ENCODE measurements around the gene PSORS1C2.
A peak's percentile ranks its signal among the peaks of the same experiment; 100 is the strongest.

PSORS1C2 gene

DNA sequence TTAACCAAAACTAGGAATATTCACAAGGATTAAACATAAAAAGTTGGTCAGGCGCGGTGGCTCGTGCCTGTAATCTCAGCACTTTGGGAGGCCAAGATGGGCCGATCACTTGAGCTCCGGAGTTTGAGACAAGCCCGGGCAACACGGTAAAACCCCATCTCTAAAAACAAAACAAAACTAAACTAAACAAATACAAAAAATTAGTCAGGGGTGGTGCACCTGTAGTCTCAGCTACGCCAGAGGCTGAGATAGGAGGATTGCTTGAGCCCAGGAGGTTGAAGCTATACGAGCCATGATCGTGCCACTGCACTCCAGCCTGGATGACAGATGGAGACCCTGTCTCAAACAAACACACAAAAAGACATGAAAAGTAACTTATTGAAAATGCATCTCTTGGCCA, 3.2 kb downstream of the PSORS1C2 start:
- no peak for DNase-seq

DNA sequence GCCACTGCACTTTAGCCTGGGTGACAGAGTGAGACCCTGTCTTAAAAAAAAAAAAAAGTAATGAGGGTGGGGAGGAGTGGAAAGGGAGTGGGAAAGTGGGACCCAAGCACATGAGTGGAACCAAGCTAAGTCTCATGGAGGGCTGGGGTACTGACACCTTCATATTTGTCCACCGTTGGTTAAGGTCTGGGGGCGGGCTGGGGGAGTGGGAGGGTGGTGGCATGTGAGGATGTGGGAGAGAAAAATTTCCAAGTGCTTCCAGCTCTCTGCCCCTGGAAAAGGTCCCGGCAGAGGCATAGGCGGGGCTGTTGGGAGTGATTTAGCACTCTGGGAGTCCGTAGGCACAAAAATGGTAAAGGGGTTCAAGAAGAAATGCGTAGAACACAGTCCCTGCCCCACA, 6.1 kb downstream of the PSORS1C2 start:
- DNase-seq, result no peak

DNA sequence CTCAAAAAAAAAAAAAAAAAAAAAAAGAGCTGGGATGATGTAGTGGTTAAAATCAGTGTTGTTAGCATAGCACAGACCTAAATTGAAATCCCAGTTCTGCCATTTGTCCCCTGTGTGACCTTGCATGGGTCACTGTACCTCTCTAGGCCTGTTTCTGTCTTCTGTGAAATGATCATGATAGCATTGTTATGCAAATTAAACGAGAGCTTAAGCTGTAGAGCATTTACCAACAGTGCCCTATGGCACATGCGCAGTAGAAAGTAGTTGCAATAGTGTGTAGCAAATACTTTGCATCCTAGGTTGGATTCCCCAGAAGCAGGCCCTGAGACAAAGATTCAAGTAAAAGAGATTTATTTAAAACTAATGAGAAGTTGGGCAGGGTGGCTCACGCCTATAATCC, 7.3 kb downstream of the PSORS1C2 start:
- no peak for DNase-seq

DNA sequence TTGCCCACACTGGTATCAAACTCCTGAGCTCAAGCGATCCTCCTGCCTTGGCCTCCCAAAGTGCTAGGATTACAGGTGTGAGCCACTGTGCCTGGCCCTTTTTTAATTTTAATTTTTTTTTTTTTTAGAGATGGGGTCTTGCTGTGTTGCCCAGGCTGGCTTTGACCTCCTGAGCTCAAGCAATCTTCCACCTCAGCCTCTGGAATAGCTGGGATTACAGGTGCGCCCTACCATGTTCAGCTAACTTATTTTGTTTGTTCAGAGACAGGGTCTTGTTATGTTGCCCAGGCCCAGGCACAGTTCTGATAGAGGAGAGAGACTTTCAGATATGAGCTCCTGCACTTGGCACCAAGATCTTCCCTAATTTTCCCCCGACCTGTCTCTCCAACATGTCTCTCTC, 8.1 kb downstream of the PSORS1C2 start:
- no peak for DNase-seq

DNA sequence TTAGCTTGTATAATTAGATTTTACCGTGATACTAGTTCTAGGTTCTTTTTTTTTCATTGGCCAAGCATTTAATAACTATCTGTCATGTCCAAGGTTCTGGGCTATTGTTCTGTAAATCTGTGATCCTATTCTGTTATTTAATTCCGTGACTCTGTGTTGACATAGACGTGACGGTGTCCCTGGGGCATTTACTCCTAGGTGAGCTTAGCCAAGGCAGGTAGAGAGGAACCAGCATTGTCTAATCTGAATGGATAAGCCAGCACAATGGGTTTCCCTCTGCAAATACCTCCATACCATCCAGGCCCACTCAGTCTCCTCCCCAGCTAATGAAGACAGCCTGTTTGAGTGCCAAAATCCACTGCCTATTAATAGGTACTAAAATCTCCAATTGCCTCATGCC, 9.7 kb downstream of the PSORS1C2 start:
- no peak for DNase-seq

DNA sequence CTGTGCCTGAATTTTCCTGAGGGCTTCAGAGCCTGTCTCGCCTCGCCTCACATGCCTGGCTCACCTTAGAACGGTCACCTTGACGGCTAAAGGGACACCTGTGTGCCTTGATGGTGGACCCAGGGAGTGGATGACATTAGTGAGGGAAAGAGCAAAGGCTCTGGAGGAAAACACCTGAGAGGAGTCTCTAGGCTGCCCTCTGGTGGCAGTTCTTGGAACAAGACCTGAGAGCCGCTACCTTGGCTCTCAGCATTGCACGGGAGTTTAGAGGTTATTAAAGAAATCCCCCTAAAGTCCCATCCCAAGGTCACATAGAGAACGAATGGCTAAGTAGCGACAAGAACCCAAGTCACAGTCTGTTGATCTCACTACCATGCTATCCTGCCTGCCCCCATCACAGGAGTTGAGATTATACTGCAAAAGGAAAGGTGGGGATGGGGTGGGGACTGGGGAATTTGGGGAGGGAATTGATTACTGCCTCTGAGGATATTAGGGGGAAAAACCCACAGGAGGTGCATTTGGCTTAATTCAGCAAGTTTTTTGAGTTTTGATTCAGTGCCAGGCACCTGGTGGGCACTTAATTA, 10.7 kb downstream of the PSORS1C2 start:
- peak; percentile 31 to 35 for DNase-seq

DNA sequence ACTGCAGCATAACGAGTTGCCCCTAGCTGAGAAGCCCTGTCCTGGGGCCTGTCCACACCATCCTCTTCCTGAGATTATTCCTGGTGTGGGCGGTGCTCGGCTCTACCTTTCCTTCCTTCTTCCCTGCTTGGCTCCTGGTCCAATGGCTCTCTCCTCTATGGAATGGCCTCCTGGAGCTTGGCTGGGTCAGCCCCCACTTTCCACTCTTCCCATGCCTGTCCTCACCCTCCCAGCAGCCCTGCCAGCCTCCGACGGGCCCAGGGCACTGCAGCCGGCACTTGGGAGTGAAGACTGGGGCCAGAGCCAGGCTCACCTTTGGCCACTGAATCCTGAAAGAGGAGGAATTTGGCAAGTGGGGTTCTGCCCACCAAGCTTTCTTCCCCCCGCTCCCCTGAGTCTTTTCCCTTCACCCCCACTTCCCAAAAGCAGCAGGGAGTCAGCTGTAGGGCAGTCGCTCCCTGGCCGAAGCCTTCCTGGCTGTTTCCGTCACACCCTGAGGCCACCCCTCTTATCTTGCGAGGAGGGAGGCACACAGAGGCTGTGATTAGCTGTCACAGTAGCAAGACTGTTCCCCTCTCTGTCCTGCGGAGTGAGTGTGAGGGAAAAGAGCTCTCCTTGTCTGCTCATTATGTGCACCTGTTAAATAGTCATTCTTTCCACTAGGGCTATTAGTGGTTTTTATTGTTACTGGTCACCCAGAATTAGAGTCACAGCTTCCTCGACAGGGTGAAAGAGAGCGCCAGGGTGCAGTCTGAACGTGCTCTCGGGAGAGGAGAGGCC, 12.3 kb downstream of the PSORS1C2 start:
- no peak for DNase-seq

DNA sequence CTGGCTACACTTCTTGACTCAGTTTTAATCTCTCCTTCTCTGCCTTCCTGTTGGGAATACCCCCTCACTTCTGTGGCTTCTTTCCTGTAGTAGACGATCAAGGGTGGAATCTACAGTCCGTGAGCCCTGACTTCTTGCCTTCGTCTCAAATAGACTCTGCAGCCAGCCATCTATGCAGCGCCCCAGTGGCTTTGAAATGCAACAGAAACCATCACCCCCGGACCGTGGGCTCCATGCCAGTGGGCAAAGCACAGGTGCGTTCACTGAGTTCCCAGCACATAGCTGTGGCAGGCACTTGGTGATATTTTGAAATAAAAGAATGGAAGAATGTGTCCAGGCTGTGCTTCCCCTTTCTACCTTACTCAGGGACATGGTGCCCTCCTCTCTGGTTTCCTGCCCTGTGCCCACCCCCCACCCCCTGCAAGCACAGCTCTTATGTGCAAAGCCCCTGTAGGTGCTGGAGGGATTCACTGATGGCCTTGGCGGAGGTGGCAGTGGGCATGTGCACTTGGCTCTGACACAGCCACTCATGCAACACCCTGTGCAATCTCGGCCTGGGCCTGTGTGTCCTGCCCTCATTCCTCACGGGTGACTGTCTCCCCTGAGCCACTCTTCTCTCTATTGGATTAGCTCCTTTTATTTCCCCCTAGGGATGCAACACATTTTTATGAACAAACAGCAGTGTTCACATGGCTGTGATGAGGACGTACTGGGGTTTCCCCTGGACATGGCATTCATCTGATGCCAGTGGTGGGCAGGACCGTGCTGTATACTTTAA, 13.1 kb downstream of the PSORS1C2 start:
- no peak for DNase-seq

DNA sequence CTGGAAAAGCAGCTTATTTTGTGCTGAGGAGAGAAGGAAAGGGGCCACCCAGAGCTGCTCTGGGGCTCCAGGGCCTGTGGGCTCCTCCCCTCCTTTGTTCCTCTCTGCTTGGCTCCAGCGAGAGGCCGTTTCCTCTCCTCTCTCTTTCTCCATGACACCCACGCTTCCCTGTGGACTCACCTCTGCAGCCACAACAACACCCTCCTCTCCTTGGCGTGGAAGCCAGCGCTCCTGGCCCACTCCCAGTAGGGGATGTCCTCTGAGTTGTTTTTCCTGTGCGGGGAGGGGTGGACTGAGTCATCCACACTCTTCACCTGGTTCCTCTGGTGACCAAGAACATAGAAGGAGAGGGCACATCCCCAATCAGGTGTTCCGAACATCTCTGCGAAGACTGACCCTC, 13.7 kb downstream of the PSORS1C2 start:
- no peak for DNase-seq

DNA sequence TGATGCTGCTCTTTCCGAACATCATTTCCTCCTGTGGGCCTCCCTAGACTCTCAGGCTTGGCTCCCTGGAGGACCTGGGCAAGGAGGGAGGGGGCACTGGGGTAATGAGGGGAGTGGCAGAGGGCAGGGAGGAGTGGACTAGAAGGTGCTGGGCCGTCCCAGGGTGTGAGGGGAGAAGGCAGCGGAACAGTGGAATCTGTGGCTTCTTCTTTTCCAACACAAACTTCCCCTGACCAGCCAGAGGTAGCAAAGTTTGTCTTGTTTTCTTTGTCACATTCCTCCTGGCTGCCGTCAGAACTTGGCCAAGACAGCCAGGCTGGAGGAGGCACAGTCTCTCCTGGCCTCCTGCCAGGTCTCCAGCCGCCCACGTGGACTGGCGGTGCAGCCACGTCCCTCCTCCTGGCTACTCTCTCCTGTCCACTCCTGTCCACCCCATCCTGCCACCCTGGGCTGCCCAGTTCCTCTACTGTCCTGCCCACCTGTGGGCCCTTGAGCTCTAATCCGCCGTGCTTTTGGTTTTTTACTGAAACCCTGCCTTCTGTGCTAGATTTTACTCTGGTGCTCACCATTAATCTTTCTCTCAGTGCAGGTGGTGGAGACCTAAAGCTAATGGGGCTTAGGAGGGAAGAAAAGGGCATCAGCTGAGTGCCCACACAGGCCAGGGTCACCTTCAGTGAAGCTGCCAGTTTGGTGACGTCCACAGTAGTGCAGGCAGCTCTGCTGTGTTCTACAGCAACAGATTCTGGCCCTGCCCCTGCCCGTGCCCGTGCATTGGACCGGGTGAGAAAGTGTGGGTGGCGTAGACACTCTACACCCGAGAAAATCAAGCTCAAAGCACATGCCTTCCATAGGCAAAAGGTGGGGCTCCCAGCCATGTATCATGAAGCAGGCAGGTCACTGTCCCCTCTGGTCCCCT, 15.8 kb downstream of the PSORS1C2 start:
- no peak for DNase-seq

DNA sequence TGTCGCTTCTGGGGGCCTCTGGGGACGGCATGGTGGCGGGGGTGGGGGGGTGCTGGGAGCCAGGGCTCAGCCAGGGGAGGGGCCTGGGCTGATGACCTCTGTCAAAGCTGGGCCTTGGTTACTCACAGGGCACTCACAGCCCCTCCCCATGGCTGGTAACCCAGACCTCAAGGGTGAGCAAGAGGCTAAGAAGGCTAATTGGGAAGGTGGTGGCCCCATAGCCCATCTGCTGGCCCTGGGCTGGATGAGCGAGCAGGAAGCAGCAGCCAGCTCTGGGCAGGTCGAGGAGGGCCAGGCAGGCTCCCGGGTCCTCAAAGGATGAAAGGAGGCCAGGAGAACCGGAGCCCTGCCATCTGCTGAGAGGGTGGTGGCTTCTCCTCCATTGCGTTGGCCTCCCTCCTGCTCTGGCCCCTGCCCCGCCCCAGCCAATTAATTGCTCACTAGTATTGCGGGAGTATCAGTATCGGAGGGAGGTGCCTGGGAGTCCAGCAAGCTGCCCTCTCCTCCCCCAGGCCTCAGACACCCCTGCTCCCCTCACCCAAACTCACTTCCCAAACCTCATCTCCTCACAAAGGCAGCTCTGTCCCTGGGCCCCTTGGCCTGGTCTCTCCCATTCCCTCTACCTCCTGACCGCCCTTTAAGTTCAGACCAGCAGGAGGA, 17.6 kb downstream of the PSORS1C2 start:
- no peak for DNase-seq

DNA sequence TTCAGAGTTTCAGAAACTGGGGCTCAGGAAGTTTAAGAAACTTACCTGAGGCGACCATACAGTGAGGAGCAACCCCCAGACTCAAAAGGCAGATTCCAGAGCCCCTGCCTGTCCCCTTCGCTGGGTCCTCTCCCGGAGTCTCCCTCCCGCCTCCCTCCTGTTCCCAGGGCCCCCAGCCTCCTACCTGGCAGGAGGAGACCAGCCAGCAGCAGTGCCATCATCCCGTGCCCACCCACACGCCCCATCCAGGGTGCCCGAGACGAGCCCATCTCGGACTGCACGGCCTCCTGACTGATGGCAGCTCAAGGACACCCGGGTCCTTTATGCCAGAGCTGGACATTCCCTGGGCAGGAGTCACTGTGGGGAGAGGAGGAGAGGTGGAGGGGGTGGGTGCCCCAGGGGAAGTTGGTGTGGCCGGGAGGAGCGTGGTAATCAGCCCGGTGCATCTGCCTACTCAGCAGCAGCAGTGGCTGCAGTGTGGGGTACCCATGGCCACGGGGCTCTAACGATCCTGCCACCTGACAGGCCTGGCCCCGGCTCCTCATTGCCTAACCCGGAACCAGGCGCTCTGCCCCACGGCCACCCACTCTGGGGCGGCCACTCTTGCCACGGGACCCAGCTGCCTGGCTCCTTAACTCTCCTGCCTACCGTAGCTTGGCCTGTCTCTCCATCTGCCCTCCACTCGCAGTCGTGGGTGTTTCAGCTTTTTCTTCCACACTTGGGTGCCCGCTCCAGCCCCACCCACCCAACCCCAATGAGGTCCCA, 18.5 kb downstream of the PSORS1C2 start, which contains the start of gene CDSN:
Gene CDSN, minus strand, starts transcription at position 296 of the 765 bp plus-strand sequence. Its CDS starts 27 bp downstream, at position 269.
- no peak for DNase-seq

DNA sequence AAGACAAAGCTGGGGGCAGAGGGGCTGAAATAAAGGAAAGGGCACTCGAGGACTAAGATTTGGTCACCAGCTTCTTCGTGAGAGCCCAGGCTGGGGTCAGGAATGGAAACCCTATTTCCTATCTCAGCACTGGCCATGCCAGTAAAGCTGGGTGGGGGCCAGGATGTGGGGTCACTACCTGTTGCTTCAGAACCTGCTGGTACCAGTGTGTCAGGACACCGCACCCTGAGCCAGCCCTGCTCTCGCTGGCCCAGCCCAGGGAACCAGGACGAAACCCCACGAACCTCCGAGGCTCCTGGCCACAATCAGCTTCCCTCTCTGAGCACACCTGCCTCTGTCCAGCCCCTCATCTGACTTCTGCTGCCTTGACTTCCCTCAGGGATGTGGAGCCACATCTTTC, 20.7 kb downstream of the PSORS1C2 start:
- no peak for DNase-seq

DNA sequence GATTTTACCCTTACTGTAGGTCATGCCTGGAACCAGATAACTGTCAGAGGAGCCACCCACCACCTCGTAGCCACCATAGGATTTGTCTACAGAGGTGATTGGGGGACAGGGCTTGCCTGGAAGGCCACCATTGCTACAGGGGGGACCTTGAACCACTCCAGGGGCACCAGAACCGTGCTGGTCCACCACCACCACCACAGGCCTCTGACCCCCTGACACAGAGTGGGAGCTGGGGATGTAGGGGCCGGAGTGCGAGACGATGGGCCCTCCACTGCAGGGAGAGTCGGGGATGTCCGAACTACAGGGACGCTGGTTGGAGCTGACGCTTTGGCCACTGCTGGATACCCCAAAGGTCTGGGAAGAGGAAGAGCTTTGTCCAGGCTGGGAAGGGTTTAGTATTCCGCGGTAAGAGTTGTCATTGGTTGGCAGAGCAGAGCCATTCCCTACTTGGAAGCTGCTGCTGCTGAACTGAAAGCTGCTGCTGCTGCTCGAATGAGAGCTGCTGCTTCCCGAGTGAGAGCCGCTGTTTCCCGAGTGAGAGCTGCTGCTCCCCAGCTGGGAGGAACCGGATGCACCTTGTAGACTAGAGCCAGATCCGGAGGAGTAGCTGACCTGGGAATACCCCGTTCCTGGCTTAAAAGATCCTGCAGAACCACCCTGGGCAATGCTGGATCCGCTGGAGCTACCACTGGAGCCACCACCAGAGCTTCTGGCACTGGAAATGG, 22.0 kb downstream of the PSORS1C2 start:
- no peak for DNase-seq

DNA sequence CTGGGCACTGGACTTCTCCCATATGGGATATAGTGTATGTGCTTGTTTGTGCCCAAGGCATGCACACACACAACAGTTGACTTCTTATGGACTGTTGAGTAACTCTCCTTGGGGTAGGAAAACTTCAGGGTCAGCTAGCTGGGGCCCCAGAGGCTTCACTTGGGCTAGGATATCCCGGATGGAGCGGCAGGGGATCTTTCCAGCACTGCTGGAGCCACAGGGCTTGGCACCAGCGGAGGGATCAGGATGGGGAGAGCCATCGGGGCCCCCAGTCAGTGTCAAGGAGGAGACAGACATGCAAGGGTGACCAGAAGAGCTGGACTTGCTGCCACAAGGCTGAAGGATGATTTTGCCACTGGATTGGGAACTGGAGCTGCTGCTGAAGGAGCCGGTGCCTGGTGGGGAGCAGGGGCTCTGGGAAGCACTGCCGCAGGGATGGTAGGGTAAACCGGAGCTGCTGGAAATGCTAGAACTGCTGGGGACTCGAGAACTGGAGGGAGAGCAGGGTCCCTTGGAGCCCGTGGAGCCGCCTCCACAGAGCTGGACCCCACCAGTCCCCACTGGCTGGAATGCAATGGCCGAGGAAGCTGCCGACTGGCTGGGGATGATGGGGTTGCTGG, 22.8 kb downstream of the PSORS1C2 start:
- no peak for DNase-seq

DNA sequence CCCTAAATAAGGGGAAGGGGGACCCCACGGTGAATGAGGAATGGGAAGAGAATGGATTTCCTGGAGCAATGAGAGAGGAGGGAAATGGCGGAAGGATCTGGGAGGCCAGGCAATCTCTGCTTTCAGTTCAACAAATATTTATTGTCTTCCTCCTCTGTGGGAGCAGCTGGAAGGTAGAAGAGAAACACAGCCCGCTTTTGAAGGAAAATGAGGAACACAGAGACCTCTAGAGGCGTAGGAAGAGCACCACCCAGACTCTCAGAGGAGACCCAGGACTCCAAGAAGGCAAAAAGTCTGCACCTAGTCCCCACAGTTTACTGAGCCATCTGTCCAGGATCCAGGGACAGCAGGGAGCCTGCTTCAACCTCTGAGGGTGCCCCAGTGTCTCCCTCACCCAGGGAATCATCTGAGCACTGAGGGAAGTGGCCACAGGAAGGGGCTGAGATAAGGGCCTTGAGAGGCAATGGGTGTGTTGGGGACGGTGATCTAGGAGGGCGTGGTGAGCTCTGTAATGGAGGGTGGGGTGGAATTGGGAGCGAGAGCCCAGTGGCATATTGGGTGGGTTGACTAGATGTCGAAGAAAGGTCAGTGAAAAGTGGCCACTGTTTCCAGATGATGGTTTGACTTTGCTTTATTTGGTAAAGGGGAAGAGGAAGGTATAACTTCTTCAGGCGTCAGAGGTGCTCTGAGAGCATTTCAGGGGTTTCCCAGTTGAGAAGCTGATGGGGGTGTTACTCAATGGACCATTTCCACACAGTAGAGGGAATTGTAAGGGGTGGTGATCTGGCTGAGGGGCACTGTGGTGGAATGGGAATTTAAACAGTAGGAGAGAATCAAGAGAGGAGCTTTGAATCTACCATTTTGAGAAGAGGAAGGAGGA, 23.7 kb downstream of the PSORS1C2 start:
- peak; percentile 6 to 8 for DNase-seq

DNA sequence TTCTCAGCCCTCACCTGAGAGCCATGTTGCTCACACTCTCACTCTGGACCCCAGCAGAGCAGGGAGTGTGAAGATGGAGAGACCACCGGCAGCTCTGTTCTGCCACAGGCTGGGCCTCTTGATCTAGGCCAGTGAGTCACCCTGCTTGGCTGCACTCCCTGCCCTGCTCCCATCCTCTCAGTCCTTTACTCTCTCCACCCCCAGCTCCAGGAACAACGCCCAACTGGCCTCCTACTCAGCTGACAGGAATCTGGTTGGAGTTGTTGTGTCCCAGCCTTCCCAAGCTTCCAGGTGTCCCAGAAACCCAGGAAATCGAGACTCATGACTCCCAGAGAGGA, 24.4 kb downstream of the PSORS1C2 start, which contains the start of gene PSORS1C1:
Gene PSORS1C1, plus strand, starts transcription at position 260 of the 338 bp plus-strand sequence. CDS start 14,833 bp downstream, outside the sequence.
- no peak for DNase-seq

DNA sequence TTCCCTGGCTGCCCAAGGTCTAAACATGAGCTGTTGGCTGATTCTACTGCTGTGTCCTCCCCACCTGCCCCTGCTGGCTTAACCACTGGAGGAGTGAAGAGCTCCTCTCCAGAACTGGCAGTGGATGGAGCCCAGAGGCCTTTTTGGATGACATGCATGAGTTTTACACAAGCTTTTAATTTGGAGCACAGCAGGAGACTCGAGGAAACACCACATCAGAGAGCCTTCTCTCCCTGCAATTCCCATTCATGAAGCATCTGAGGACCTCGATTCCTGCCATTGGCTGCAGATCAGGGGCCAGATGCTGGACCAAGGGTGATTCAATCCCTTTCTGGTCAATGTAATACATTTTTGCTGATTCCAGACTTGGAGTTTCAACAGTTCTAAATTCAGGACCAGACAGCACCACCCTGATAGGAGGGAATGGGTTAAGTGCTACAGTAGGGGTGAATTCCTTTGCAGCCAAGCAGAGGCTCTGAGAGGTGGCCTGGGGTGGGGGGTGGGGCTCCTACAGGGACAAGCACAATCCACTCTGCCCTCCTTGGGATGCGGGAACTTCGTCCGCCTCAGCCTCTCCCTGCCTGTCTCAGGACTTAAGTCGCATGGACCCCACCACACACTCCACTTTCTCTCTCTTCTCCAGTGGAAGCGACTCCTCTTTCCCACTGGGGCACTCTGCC, 24.9 kb downstream of the PSORS1C2 start:
- DNase-seq, result no peak

DNA sequence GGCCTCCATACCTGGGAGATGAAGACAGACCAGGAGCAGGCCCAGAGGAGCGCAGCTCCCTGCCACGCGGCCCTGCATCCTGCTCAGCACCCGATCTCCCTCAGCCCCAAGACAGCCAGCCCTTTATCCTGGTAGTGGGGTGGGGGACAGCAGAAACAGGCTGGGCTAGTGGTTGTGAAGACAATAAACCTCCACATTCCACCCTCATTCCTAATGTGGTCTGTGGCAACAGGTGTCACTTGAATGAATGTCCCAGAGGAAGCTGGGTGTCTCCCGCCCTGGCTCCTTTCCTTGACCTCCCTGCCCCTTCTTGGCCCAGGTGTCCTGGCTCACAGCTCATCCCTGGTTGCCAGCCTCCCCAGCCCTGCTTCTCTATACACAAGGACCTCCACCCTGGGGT, 26.4 kb downstream of the PSORS1C2 start, which contains the start of gene C6orf15:
Gene C6orf15, minus strand, starts transcription at position 98 of the 400 bp plus-strand sequence. Its CDS starts 20 bp downstream, at position 78.
- no peak for DNase-seq
